Right ventricle myocardium superior (tissue), 1 donor: ENCODE measurements around the gene MRPS11. TPM values are rescaled to one million over a fixed set of nuclear protein-coding genes. Genes with fewer than 3 reads are reported as not detected.
A peak's percentile ranks its signal among the peaks of the same experiment; 100 is the strongest.
"Not testable (repeated sequence)": the region's sequence is repeated elsewhere in the genome, so short reads cannot be mapped to it uniquely, and the experiment has no call there.

Source experiments
- ATAC-seq: fragments of 200-7000 bp; cut with Tn5 transposase; one replicate; pipeline ENCODE4 v1.9.1; 2020; ENCODE audit warnings: mild to moderate bottlenecking; ENCODE audit not compliant: poor library complexity
- DNase-seq: peaks from one replicate; pipeline ENCODE4 v3.0.0-alpha.2; 2020
- intact Hi-C: fragments of 100-400 bp; cut with DNase I; formaldehyde crosslinking; loops from one replicate; pipeline ENCODE4 v1.11.2; 2022
- long read RNA-seq: library from polyadenylated mRNA; unstranded; transcript quantifications from one replicate; pipeline ENCODE4 v2.0.0, GENCODE V29; 2021
- total RNA-seq: library from RNA; stranded (reverse); fragmentation: NEBNext Ultra II Directional; extraction: Animal tissue kit (Norgen Biotek cat#: 25700); gene quantifications from one replicate; pipeline ENCODE4 v1.2.1, GENCODE V29; 2021
- donor health status: DM: no; HTN: yes; CAD: no; lungs with severe emphysema.

The MRPS11 gene
- total RNA-seq: 73.6 TPM
- long read RNA-seq, transcript MRPS11-201 (6 exons, 3,644 nt): major isoform, 28 of 40 reads
- long read RNA-seq, partial matches to known transcripts: 0 of 40 reads
- long read RNA-seq, other reads (novel, unspliced or antisense): 9 of 40 reads

DNA sequence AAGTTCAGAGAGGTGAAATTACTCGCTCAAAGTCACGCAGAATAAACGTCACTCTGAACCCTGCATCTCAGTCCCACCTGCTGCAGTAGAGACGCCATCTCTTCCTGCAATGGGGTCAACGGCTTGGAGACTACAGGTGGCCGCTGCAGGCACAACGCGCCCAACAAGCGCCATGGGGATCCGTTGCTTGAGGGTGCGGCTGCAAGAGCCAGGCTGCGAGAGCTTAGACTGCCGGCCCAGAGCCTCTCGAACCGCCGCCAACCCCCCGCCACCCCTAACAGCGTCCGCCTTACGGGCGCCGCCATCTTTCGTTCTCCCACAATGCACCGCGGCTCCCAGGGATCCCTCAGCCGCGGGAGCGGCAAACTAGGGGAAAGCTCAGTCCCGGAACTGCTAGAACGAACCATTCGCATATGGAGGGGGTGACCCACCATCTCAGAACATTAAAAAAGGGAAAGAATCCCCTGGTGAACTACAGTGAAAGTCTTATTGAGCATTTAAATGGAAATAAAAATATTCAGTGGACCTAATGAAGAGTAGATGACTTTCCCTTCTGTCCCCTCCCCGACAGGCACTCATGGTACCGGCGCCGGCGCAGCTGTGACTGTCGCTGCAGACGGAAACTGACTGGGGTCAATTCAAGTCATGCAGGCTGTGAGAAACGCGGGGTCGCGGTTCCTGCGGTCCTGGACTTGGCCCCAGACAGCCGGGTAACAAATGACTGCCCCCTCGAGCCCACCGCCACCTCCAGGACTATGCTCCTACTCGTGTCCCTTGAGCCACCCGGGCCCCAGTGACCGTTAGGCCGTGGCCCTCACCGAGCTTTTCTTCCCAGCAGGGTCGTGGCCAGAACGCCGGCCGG, at the start of gene MRPS11, which contains the start of gene MRPL46:
Gene MRPS11 (plus strand): TSS at position 636 of the 862 bp plus-strand sequence. CDS start 10 bp downstream, at position 646.
Gene MRPL46 (minus strand): TSS at position 316 of the 862 bp plus-strand sequence. CDS start 11 bp downstream, at position 305.
- DNase-seq (peak; percentile 93), ATAC-seq (peak; percentile 98)
- intact Hi-C loops: no loop called here

DNA sequence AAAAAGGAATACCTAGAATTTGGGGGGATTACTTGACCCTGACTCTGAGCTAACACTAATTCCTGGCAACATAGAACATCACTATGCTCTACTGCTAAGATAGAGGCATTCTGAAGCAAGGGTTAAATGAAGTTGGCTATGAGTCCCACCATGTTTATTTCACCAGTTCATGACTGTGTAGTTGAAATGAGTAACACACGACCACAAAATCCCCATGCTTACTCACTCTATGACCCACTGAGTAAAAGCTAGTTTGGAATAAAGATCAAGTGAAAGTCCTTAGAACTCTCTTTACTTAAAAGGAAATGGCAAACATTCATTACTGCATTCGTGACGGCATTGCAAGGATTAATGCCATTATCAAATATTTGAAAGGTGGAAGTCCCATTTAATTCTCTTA, 47.7 kb upstream of the MRPS11 start:
- intact Hi-C loops: no loop called here
- DNase-seq: no peak
- ATAC-seq: no peak

DNA sequence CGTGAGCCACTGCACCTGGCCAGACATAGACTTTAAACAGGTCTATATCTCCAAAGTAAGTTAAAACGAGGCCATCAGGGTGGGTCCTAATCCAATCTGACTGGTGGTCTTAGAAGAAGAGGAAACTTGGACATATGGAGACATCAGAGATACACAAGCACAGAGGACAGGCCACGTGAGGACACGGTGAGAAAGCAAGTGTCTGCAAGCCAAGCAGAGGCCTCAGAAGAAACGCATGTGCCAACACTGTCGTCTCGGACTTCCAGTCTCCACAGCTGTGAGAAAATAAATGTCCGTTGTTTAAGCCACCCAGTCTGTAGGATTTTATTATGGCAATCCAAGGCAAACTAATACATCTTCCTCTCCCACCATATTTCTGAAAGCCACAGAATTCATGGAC, 44.2 kb upstream of the MRPS11 start:
- intact Hi-C loops: no loop called here
- no peak for DNase-seq

DNA sequence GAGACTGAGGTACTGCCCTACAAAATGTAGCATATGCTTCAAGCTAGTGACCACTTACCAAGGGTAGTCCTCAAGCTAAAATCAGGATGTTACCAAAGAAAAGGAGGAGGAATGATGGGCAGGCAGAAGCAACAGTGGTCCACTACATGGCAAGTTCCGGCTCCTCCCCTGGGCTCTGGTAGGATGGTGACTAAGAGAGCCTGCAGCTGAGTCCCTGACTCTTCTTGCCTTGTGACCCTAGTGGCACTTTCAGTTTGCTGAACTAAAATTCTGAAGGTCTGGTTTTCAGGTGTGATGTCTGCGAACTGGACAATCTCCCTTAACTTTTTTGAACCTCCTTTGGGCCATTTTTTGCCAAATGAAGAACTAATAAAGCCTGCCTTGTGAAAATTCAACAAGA, 41.2 kb upstream of the MRPS11 start:
- ATAC-seq (no peak), DNase-seq (no peak)
- intact Hi-C loops: no loop called here

More for the DNA sequence above, 44.2 kb upstream of the MRPS11 start:
- ATAC-seq: no peak

DNA sequence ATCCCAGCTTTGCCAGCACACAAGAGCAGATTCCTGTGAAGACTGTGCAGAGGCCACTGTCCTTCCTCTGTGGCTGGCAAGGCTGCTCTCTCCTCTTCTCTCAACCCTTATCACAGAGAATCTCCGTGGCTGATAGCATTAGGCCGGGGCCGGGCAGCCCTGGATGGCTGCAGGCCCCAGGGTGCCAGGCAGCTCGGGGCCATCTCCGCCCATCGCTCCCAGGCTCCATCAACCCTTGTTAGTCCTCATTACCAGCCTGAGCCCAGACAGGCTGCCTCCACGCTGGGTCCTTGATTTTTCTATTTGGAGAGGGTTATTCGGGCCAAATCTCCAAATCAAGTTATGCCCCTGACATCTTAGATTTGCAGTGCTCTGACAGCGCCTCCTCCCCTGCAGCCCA, 39.5 kb upstream of the MRPS11 start:
- ATAC-seq (no peak), DNase-seq (no peak)
- intact Hi-C loops: no loop called here

DNA sequence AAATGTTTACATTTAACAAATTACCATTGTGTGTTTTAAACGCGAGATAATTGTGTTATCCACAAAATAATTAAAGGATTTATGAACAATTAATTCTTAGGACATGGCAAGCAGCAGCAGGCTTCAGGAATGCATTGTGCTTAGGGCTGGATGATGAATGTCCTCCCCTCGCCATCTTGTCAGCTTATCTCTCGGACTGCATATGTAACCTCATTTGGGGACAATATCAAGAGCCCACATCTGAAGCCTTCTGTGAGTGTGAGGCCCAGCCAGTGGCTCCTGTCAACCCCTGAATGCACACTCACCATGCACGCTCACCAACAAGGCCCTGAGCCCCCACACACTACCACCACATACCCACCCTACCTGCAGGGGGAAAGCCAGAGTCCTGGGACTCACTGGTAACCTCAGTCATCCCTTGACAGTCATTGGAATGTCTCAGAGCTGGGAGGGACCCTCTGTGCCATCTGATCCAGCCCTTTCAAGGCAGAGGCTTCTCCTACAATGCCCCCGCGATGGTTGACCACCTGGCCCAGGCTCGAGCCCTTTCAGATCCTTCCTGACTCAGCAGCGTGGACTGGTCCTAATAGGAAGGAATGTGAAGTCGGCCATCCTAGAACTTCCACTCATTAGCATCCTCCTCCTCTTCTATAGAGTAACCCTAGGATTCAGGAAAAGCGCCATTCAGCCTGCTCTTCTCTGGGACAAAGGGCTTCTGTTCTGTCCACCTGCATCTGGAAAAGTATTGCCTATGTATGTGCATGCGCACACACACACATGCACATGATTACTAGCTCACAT, 38.5 kb upstream of the MRPS11 start:
- DNase-seq: no peak
- ATAC-seq: no peak
- intact Hi-C loops: no loop called here

DNA sequence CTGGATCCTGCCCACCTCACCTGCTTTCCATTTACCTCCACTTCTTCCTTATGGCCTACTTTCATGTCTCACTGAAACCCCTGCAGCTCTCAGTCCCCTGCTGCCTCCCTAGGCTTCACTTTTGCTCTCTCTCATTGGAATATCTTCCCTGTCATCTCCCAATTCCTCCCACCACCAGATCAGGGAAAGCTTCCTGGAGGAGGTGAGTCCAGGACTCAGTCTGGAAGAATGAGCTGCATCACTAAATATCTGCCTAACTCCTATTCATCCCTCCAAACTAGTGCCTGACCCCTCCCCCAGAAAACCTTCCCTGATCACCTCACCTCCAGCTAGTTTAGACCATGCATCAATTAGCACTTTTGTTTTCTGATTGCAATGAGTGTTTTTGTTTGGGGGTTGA, 37.5 kb upstream of the MRPS11 start:
- no peak for DNase-seq
- no peak for ATAC-seq
- intact Hi-C loops: no loop called here

DNA sequence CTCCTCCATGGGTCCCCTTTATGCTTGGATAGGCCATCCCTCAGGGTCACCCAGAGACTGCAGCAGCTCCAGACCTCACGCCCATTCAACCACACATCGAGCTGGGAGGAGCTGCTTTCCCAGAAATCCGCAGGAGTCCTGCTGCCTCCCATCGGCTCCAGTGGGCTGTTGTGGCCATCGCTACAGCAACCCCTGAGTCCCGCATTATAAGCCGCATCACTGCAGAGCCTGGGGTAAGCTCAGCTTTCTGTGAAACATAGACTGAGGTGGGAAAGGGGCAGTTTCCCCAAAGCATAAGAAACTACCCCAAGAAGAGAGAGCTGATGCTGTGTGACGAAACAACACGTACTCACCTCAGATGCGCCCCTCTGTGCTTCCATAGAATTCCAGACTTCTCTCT, 36.1 kb upstream of the MRPS11 start:
- ATAC-seq (no peak), DNase-seq (no peak)
- intact Hi-C loops: no loop called here

DNA sequence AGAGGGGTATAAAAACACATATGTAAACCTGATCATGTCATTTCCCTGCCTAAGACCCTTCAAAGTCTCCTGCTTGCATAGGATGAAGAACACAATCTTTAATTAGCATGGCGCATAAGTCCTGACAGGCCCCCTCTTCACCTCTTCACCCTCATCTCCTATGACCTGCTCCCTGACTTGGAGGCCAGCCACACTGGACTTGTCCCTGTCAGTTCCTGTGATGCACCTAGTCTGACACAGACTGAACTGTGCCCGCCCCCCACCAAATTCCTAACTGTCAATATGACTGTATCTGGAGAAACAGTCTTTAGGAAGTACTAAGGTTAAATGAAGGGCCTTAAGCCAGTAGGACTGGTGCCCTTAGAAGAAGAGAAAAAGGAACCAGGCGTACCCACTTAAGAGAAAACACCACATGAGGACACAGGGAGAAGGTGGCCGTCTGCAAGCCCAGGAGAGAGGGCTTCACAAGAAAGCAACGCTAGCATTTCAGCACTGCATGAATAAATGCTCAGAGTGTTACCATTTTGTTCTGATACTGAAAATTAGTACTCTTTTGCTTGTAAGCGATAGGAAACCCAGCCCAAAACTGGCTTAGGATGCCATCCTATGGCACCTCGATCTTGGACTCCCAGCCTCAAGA, 34.3 kb upstream of the MRPS11 start:
- intact Hi-C loops: no loop called here
- DNase-seq (no peak), ATAC-seq (no peak)

DNA sequence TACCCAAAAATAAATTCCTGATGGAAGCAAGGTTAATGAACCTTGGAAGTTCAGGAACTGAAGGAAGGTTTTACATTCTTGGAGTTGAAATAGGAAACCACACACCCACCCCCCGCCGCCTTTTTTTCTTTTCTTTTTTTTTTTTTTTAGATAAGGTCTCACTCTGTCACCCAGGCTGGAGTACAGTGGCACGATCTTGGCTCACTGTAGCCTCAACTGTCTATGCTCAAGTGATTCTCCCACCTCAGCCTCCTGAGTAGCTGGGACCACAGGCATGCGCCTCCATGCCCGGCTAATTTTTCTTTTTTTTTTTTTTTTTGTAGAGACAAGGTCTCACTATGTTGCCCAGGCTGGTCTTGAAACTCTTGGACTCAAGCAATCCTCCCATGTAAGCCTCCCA, 33.4 kb upstream of the MRPS11 start:
- intact Hi-C loops, ATAC-seq, DNase-seq: not testable (repeated sequence)

DNA sequence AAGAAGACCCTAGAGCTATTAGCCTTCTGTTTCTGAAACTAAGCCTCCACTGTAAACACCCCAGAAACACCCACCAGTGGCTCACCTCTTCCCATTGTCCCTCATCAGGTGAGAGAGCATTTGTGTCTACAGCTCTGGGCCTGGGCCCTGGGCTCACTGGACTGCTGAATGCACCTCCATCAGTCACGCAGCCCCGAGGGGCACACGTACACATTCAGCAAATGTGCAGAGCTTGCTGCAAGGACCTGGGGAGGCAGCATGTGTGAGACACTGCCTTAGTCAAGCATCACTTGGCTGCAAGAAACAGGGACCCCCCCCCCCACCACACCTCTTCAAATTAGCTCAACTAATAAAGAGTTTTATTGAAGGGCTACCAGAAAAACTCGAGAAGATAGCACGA, 29.3 kb upstream of the MRPS11 start:
- DNase-seq (no peak), ATAC-seq (no peak)
- intact Hi-C loops: no loop called here

DNA sequence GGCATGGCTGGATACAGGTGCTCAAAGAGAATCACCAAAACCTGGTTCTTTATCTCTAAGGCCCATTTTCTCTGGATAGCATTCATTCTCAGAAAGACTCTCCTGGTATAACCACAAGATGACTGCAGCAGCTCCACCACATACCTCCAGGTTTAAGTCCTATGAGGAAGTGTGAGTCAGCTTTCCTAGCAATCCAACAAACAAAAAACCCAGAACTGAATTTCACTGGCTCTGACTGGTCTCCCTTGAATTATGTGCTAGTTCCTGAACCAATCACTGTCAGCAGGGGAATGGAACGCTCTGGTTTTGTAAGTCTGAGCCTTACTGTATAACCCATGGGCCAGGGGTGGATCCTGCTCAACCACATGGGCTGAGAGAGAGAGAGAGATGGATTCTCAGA, 27.5 kb upstream of the MRPS11 start:
- ATAC-seq (no peak), DNase-seq (no peak)
- intact Hi-C loops: no loop called here

DNA sequence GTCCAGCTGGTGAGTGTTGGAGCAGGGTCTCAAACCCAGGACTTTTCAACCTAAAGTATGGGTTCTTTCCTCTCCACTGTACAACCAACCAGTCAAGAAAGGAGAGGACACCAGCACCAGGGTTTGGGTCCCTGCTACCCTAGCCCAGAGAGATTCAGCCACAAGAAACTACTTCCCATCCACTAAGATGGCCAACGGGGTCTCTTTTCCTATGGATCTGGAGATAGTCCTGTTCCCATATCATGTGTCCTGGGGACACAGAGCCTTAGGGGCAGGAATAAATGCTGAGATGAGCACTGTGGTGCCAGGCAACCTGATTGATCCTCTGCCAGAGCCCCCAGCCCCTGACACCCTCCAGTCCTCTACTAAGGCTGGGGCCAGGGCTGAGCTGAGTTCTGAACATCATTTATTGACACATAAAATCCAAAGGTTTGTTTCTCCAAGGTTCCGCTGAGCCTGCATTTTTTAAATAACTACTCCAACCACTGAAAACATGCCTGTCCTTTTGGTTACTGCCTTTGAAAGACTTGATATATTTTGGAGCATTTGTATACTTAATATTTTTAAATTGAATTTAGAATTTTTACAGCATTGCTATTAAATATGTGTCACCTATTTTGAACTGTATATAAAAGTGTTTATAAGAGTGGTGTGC, 26.3 kb upstream of the MRPS11 start:
- no peak for ATAC-seq
- no peak for DNase-seq

DNA sequence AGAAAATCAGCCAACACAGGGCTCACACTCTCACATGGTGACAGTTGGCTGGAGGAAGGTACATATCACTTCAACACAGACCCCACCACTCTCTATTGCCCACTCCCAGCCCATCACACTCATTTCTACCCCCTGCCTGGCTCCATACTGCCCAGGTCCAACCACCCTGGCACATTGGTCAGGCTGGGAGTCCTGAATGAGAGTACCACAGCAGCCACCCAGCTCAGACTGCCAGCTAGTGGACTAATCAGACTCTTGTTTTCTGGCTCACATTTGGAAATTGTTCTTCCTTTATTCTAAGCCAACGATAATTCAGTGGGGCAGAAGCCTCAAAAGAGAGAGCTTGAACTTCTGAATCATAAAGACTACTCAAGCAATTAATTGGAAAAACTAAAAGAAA, 20.3 kb upstream of the MRPS11 start:
- intact Hi-C loops: no loop called here
- no peak for ATAC-seq
- DNase-seq: no peak

More for the DNA sequence above, 26.3 kb upstream of the MRPS11 start:
- intact Hi-C loops: no loop called here

DNA sequence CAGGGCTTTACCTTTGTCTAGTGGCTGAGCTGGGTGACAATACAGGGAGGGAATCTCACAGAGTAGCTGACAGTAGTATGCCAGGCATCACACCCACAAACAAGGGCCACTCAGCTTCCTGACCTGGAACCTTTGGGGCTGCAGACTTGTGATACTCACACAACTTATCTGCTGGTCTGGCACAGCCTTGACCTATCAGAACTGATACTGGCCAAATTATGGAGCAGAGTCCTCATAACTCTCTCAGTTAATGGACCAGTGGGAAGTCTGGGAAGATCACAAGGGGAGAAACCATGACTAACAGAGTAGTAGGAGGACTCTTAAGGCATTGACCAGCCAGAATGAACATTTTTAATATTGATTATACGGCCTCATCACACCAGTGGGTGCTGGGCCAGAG, 19.8 kb upstream of the MRPS11 start:
- ATAC-seq: no peak
- DNase-seq: no peak
- intact Hi-C loops: no loop called here

DNA sequence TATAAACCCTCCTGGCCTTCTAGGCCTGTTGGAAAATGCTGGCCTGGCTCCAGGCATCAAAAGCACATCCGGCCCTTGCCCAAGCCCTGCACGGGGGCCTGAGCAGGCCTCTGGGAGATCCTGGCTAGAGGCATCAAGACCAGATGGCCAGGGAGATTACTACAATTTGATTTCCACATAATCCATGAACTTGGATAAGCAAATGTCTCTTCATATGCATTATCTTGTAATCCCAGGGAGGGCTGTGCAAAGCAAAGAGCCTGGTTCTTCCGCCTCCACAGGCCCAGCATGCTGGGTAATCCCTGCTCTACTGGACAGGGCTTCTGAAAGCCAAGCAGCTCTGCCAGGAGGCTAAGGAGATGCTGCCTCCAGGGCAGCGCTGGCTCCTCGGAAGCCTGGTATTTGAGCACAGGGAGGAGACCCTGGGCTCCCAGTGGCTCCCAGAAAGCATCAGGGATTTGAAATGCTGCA, 18.5 kb upstream of the MRPS11 start:
- intact Hi-C loops: no loop called here
- no peak for DNase-seq
- ATAC-seq: no peak

DNA sequence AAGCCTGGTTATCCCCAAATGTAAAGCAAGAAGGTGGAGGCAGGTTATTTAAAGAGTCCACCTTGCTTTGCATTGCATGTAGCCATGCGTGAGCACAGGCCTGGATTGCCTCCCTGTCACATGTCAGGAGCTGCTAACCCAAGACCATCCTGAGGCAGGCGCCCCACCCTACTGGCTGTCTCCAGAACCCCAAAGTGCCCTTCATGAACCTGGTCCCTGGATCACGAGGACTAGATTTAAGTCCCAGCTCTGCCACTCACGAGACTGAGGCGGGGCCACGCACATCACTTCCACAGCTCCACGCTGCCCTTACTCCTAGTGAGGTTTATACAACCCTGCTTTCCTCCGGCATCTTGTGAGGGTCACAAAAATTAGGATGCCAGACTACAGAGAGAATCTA, 17.9 kb upstream of the MRPS11 start:
- intact Hi-C loops: no loop called here
- DNase-seq (no peak), ATAC-seq (no peak)

DNA sequence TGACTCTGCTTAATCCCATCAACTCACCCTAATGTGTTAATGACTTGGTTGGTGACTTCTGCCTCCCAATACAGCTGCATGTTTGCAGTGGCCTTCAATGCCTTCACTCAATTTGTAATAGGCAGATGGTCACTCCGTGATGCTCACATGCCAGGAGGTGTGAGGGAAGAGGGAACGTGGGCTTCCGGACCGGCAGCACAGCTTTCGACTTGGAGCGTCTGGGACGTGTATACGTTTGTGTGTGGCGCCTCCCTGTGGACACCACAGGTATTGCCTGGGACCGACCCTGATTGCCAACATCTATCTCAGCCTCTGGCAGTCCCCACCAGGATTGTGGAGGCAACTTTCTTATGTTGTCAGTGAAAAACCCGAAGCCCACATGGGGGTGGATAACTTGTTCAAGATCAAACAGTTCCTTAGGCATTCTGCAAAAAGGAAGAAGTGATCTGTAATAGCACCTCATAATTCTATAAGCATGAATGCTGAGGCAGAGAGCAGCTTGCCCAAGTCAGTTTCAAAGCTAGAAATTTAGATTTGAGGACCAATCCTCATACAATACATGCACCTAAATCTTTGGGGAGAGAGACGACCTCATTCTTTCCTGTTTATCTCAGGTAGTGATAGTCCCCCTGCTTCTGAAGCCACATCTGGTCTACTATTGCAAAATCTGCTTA, 17.2 kb upstream of the MRPS11 start:
- ATAC-seq (peak; percentile 62), DNase-seq (peak; percentile 72)
- intact Hi-C loops: no loop called here
